RCC 7860 (cell line): ENCODE results near the gene CLSTN3.

Source experiments
- DNase-seq: peaks from one replicate; pipeline ENCODE4 v3.0.0-alpha.2; 2015; ENCODE audit warnings: low spot score
- FAIRE-seq: peaks from 2 replicates; lab custom pipeline; 2012; peaks lifted over from hg19 to GRCh38; lab: Jason Lieb, UNC

CLSTN3 gene

GRCh38 chr12:7125632-7126227, 4.4 kb upstream of the CLSTN3 start:
- FAIRE-seq: no peak

GRCh38 chr12:7127916-7128626, 2.1 kb upstream of the CLSTN3 start:
- DNase-seq (no peak), FAIRE-seq (no peak)

More at GRCh38 chr12:7125632-7126227, 4.4 kb upstream of the CLSTN3 start:
- no peak for DNase-seq

- FAIRE-seq (no peak), DNase-seq (no peak)
Measured at GRCh38 chr12:7128681-7129286, 1.4 kb upstream of the CLSTN3 start, which contains the start of gene RBP5. Gene RBP5 (minus strand): TSS chr12:7128889. CDS start chr12:7128775, 114 bp downstream.

GRCh38 chr12:7129287-7129871, 792 bp upstream of the CLSTN3 start:
- DNase-seq (no peak), FAIRE-seq (no peak)

- DNase-seq (no peak), FAIRE-seq (no peak)
Measured at GRCh38 chr12:7130701-7131501, 730 bp downstream of the CLSTN3 start.

GRCh38 chr12:7131502-7131866, 1.3 kb downstream of the CLSTN3 start:
- DNase-seq (no peak), FAIRE-seq (no peak)

GRCh38 chr12:7134396-7135166, 4.4 kb downstream of the CLSTN3 start:
- DNase-seq: no peak
- FAIRE-seq: no peak

- DNase-seq (no peak), FAIRE-seq (no peak)
Measured at GRCh38 chr12:7136071-7136470, 5.9 kb downstream of the CLSTN3 start.

GRCh38 chr12:7136676-7137075, 6.5 kb downstream of the CLSTN3 start:
- DNase-seq: no peak
- no peak for FAIRE-seq

- no peak for DNase-seq
Measured at GRCh38 chr12:7137908-7138307, 7.7 kb downstream of the CLSTN3 start.

GRCh38 chr12:7139200-7139599, 9.0 kb downstream of the CLSTN3 start:
- FAIRE-seq (no peak), DNase-seq (no peak)

More at GRCh38 chr12:7137908-7138307, 7.7 kb downstream of the CLSTN3 start:
- FAIRE-seq: no peak

- FAIRE-seq (no peak), DNase-seq (no peak)
Measured at GRCh38 chr12:7141351-7142005, 11.3 kb downstream of the CLSTN3 start.

- no peak for FAIRE-seq
- peak; percentile 9 for DNase-seq
Measured at GRCh38 chr12:7142056-7142644, 12.0 kb downstream of the CLSTN3 start.

- FAIRE-seq: no peak
- no peak for DNase-seq
Measured at GRCh38 chr12:7142809-7143465, 12.8 kb downstream of the CLSTN3 start.

- DNase-seq: no peak
- FAIRE-seq: no peak
Measured at GRCh38 chr12:7143564-7143963, 13.4 kb downstream of the CLSTN3 start.

GRCh38 chr12:7144414-7145120, 14.4 kb downstream of the CLSTN3 start:
- FAIRE-seq (no peak), DNase-seq (no peak)

- FAIRE-seq (no peak), DNase-seq (no peak)
Measured at GRCh38 chr12:7145671-7146070, 15.5 kb downstream of the CLSTN3 start.

- no peak for FAIRE-seq
Measured at GRCh38 chr12:7146228-7146627, 16.1 kb downstream of the CLSTN3 start.

More at GRCh38 chr12:7146228-7146627, 16.1 kb downstream of the CLSTN3 start:
- DNase-seq: no peak
